ENCODE data around the gene IGSF8. TPM values are rescaled to one million over a fixed set of nuclear protein-coding genes. Genes with fewer than 3 reads are reported as not detected.

Gene IGSF8, protein sequence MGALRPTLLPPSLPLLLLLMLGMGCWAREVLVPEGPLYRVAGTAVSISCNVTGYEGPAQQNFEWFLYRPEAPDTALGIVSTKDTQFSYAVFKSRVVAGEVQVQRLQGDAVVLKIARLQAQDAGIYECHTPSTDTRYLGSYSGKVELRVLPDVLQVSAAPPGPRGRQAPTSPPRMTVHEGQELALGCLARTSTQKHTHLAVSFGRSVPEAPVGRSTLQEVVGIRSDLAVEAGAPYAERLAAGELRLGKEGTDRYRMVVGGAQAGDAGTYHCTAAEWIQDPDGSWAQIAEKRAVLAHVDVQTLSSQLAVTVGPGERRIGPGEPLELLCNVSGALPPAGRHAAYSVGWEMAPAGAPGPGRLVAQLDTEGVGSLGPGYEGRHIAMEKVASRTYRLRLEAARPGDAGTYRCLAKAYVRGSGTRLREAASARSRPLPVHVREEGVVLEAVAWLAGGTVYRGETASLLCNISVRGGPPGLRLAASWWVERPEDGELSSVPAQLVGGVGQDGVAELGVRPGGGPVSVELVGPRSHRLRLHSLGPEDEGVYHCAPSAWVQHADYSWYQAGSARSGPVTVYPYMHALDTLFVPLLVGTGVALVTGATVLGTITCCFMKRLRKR
- total RNA-seq (2014; rRNA removed; shearing (Covaris generic)), result 13.7 and 20.7 TPM in 2 replicates

DNA sequence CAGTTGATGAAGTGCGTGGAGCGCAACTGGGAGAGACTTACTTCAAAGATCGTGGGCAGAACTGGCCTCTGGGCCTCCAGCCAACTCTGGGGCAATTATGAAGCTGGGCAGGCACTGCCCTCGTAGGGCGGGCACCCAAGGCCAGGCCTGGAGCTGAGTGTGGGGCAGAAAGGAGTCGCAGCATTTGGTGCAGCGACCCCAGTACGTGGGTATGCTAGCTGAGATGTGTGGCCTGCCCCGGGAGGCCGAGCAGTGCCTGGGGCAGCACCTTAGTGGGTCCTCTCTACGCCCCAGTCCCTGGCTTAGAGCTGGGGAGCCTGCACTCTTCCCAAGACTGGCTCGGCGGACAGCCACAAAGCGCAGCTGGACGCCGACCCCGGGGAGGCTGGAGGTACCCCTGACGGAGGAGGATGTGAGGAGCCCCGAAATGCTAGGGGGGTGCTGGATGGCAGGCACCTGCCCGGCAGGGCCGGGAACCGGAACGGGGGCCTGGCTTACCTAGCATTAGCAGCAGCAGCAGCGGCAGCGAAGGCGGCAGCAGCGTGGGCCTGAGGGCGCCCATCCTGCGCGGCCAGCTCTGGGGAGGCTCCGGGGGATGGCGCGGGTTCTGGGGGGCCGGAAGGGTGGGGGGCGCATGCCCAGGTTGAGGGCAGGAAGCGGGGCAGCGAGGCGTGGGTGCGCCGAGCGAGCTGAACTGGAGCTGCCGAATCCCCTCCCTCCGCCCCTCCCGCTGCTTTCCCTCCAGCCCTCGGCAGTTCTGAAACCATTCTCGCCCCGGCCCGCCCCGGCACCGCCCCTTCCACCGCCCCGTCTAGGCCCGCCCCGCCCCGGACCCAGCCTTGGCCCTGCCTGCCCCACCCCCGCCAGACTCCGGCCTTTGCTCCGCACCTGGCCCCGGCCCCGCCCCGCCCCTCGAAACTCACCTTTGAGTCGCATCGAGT, at the start of gene IGSF8:
TSS of gene IGSF8 (minus strand) at position 709 of the 941 bp plus-strand sequence. CDS start at position 562, 147 bp downstream.
- DNase-seq (ENCODE audit: low spot score), result peak; percentile 57

DNA sequence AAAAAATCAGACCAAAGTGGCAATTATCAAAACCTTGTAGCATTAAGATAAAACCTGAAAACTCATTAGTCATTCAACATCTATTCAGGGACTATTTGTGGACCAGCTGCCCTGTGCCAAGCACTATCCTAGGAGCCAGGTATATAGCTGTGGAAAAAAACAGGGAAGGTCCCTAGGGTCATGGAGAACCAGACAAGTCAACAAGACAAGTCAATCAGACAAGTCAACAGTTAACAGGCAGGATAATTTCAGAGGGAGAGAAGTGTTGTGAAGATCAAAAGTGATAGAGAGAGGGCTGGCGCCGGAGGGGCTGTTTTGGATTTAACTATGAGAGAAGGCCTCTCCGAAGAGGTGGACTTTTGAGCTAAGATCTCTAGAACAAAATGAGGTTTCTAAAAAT, 49.7 kb upstream of the IGSF8 start:
- no peak for DNase-seq (ENCODE audit: low spot score)

DNA sequence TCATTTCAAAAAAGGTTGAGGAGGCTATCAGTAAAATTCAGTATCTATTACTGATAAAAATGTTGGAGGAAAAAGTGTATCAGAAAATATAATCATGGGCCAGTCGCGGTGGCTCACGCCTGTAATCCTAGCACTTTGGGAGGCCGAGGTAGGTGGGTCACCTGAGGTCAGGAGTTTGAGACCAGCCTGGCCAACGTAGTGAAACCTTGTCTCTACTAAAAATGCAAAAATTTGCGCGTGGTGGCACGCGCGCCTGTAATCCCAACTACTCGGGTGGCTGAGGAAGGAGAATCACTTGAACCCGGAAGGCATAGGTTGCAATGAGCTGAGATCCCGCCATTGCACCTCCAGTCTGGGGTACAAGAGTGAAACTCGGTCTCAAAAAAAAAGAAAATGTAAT, 47.7 kb upstream of the IGSF8 start:
- DNase-seq (ENCODE audit: low spot score), result no peak

DNA sequence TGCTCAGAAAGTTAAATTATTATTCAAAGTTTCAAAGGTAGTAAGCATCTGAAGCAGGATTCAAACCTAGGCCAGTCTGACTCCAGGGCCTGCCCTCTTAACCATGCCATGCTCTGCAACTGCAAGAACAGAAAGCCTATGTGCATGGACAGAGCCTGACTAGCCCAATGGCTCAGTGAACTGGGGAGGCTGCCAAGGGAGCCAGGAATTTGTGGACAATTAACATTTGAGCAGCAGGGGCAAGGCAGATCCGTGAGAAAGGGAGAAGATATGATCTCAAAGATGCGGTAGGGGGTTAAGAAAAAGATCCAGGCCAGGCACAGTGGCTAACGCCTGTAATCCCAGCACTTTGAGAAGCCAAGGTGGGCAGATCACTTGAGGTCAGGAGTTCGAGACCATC, 46.5 kb upstream of the IGSF8 start:
- DNase-seq (ENCODE audit: low spot score), result no peak

DNA sequence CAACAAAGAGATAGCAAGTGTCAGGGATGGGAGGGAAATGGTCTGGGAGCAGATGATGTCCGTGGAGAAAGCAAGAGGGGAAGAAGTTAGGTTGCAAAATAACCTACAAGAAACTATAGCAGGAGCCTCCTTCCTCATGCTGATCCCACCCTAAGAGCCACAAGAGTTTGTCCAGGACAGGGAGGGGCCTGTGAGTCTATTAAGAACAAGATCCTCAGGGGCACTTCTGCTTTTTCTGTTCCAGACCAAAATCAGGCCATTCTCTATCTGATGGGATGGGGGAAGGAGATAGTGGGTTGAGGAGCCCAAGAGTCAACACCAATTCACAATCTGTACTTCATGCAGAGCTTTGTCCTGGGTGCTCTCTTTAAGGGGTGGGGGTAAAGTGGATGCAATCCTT, 45.3 kb upstream of the IGSF8 start:
- DNase-seq (ENCODE audit: low spot score), result no peak

DNA sequence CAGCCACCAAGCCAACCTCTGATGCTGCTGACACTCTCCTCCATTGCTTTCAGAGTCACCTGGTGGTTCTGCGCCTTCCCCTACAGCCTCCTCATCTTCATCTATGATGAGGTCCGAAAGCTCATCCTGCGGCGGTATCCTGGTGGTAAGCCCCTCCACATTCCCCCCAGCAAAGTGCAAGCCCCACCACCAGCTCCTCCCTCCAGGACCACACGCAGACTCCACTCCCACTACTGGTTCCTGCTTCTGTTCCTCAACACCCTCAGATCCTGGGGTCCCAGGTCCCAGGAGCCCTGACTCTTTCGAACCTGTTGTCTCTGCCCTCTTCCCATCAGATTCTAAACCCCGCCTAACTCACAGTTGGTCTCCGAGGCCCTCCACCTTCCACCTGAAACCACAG, 41.4 kb upstream of the IGSF8 start:
- no peak for DNase-seq (ENCODE audit: low spot score)

DNA sequence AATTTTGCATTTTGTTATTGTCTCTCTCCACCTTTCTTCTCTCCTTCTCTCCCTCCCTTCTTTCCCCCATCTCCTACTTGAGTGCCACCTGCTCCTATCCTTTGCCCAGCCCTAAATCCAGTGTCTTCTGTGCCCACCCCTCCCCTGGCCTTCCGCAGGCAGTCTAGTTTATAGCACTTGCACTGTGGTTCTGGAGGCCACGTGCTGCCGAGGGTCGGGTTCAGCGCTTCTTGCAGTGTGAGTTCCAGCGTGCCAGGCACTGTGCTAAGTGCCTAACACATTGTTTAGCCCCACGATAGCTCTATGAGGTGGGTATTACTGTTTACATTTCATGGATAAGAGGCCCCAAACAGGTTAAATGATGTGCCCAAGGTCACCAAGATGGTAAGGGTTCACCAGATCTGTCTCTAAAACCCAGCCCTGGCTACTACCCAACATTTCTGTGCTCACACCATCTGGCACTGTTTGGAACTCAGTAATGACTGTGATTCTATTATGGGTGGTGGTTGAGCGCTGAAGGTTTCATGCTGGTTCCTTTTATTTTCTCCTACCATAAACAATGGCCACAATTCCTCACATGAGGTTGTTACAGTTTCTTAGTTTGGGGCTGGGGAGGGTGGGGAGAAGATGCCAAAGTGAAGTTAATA, 38.9 kb upstream of the IGSF8 start:
- no peak for DNase-seq (ENCODE audit: low spot score)

DNA sequence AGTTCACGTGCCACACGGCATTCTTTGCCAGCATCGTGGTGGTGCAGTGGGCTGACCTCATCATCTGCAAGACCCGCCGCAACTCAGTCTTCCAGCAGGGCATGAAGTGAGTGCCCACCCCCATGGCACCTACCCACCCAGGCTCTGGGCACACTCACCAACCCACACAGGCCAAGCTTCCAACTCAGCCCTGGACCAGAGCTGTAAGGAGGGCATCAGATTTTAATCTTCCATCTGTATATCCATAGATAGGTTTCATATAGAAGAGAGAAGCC, 38.4 kb upstream of the IGSF8 start:
- no peak for DNase-seq (ENCODE audit: low spot score)

DNA sequence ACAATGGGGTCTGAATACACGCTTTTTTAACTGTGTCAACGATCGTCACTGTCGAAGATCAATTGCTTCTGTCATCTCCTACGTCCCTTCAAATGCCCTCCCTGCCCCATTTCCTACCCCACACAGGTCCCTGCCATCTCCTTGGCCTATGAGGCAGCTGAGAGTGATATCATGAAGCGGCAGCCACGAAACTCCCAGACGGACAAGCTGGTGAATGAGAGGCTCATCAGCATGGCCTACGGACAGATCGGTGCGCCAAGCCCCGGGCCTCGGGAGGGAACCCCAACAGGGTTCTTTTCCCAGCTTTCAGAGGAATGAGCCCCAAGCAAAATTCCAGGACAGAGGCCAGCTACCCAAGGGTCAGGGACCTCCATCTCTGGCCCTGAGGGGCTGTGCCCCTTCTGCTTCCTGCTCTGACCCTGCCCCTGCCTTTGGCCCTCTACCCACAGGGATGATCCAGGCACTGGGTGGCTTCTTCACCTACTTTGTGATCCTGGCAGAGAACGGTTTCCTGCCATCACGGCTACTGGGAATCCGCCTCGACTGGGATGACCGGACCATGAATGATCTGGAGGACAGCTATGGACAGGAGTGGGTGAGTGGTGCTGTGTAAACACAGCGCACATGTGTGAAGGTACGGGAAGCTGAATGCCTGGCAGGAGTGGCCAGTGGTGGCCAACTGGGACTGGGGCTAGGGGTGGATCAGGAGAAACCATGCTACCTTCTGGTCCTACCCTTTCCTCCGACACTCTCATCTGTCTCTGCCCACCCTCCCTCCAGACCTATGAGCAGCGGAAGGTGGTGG, 37.9 kb upstream of the IGSF8 start:
- no peak for DNase-seq (ENCODE audit: low spot score)

DNA sequence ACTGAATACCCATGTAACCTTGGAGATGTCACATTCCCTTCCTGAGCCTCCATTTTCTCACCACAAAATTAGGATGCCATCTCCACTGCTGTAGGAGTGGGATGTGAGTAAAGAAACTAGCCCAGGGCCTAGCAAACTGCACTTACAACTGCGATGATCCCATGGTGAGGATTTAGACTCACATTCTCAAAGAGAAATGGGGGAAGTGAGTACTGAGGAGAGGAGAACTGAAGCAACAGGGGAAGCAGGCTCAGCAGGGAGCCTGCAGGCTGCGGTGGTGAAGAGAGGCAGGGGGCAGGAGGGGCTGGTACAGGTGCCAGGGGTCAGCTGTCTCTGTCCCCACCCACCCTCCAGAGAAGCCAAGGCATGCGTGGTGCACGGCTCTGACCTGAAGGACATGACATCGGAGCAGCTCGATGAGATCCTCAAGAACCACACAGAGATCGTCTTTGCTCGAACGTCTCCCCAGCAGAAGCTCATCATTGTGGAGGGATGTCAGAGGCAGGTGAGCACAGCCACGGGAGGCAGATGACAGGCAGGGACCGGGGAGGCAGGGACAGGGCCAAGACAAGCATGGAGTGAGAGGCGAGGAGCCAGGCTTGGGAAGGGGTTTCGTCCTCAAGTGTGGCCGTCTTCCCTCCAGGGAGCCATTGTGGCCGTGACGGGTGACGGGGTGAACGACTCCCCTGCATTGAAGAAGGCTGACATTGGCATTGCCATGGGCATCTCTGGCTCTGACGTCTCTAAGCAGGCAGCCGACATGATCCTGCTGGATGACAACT, 36.6 kb upstream of the IGSF8 start:
- DNase-seq (ENCODE audit: low spot score), result no peak

DNA sequence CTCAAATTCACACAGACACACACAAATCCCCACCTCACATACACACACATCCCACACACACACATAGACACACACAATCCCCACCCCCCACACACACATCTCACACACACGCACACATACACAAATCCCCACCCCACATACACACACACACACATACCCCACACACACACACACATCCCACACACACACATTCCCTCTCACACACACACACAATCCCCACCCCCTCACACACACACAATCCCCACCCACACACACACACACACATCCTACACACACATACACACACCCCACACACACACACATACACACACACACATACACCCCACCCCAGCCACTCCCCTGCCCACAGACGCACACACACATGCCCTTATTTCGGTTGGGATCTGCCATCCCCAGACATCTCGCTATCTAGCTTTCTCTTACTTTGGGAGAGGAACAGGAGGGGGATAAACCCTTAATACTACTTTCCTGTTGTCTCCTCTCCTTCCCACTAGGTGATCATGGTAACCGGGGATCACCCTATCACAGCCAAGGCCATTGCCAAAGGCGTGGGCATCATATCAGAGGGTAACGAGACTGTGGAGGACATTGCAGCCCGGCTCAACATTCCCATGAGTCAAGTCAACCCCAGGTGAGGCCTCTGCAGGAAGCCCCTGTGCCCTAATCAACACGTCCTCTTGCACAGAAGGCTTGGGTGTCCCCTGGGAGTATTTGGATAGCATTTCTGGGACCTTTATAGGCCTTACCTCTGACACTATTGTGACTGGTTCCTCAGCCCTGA, 35.8 kb upstream of the IGSF8 start:
- no peak for DNase-seq (ENCODE audit: low spot score)

DNA sequence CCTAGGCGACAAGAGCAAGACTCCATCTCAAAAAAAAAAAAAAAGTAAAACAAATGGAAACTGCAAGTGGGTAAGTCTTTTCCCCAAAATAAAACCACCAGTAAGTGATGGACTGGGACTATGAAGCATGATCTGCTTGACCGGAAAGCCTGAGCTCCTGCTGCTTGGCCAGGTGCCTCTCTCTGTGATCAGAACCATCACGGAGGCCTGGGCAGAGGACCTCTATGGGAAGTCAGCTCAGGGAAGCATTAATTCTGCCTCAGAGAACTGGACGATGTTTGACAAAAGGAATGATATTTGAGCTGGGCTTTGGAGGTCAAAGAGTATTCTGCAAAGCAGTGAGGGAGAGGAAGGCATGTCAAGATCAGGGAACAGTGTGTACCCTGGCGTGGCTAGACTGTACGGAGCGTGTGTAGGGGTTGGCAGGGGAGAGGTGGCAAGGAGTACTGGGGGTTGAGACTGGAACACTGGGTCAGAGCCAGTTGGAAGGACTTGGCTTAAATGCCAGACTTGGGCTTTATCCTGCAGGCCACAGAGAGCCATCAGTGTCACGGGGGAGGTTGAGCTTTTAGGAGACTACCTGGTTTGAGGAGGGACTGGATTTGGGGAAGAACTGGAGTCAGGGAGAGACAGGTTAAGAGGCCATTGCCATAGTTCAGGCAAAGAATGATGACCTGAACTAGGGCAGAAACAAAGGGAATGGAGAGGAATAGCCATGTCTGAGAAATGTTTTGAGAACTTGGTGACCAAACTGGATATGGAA, 33.6 kb upstream of the IGSF8 start:
- DNase-seq (ENCODE audit: low spot score), result no peak

DNA sequence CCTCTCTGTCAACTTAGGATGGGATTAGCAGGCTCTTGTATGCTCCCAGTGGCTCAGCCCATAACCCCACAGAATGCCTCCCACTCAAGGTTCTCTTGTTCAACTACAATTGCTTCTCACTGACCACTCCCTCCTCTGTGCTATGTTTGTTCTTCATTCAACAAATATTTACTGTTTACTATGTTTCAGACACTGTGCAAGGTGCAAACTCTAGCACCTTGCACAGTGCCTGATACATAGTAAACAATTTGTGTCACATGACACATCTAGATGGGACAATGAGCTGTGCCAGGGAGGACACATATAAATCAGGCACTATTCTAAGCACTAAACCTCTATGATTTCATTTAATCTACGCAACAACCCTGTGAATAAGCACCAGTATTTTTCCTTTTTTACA, 32.5 kb upstream of the IGSF8 start:
- no peak for DNase-seq (ENCODE audit: low spot score)

DNA sequence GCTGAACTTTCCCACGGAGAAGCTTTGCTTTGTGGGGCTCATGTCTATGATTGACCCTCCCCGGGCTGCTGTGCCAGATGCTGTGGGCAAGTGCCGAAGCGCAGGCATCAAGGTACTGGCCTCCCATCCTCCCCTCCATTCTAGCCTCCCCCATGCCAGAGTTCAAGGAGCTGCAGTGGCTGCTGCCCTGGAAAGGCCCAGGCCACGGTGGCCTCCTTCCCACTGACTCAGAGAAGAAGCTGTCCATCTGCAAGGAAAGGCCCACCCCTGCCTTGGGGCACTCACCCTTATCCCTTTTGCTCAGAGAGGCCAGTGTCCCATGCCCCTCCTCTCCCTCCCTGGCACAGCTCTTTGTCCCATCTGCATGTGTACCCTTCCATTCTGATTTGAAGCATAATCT, 32.1 kb upstream of the IGSF8 start:
- DNase-seq (ENCODE audit: low spot score), result no peak

DNA sequence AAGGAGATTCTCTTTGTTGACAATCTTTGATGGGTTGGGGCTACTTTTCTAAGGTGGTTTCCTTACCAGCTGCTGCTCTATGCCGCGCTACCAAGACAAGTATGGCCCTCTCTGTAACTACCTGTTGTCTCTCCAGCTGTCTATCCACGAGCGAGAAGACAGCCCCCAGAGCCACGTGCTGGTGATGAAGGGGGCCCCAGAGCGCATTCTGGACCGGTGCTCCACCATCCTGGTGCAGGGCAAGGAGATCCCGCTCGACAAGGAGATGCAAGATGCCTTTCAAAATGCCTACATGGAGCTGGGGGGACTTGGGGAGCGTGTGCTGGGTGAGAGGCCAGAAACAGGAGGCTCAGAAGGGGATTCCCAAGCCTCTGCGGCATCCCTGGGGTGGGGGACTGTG, 31.5 kb upstream of the IGSF8 start:
- no peak for DNase-seq (ENCODE audit: low spot score)

DNA sequence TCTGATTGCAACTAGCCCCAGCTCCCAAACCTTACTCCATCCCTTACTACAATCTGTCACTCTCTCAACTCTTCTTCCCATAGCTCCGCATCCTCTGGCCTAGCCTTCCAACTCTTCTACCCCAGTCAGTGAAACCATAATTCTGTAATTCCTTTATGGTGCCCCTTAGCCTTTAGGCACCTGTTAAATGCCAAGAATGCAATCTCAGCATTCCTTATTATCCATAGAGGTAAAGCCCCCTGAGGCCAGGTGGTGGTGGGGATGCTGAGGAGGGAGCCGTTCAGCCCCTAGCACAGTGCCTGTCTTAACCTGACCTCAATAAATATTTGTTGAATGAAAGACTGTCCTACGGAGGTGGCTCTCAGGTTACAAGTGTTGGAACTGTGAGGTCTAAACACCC, 31.1 kb upstream of the IGSF8 start:
- no peak for DNase-seq (ENCODE audit: low spot score)

DNA sequence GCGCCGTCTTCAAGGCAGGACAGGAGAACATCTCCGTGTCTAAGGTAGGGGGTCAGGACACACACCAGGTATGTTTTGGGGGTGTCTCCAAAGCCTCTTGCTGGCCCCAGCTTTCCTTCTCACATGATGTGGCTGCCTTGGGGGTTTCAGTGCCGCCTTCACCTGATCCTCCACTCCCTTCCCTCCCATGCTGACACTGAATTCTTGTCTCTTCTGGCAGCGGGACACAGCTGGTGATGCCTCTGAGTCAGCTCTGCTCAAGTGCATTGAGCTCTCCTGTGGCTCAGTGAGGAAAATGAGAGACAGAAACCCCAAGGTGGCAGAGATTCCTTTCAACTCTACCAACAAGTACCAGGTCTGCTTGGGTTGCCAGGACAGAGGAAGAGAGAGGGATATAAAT, 30.6 kb upstream of the IGSF8 start:
- no peak for DNase-seq (ENCODE audit: low spot score)

DNA sequence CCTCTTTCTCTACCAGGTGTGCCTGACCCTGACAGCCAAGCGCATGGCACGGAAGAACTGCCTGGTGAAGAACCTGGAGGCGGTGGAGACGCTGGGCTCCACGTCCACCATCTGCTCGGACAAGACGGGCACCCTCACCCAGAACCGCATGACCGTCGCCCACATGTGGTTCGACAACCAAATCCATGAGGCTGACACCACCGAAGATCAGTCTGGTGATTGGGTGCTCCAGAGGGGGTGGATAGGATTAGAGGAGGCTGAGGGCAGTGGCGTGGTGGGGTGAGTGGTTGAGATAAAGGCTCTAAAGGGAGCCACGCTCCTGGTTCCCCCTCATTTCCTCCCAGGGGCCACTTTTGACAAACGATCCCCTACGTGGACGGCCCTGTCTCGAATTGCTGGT, 30.2 kb upstream of the IGSF8 start:
- DNase-seq (ENCODE audit: low spot score), result no peak

Measured in H4 (cell line).